GM12892 (cell line): ENCODE measurements around the gene FAM20C.

ENCODE experiments used
- POLR2A ChIP-seq: IDR thresholded peaks from 2 replicates; pipeline ENCODE4 v1.6.1; 2011; ENCODE audit warnings: low read depth, low read length, control low read depth
- POLR2AphosphoS5 ChIP-seq: IDR thresholded peaks from 2 replicates; pipeline ENCODE4 v1.6.1; 2011; ENCODE audit warnings: low read depth, low read length, control low read depth

DNA sequence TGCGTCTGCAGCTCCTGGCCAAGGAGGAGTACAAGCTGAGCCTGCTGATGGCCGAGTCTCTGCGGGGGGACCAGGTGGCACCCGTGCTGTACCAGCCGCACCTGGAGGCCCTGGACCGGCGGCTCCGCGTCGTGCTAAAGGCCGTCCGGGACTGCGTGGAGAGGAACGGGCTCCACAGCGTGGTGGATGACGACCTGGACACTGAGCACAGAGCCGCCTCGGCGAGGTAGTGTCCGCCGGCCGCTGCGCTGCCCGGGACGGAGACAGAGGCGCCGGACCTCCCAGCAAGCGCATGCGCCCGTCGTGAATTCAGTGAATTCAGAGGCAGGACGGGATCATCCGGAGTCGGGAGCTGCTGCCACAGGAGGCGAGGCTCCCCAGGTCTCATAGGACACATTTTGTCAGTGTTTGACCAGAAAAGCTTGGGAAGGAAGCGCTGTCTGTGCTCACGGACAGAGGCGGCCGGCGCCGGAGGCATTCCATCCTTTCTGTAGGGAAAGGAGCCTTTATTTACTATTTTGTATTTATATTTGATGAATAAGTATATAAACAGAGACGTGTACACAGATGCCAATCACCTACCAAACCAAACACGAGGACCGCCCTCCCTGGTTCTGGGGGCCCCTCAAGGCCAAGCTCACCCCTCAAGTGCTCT is 67.5 kb downstream of the FAM20C start:
- no peak for TF ChIP-seq POLR2AphosphoS5
- no peak for TF ChIP-seq POLR2A
